Heart right ventricle (tissue), 16 donors: Measurements from ENCODE around the gene SLC2A9. TPM values are rescaled to one million over a fixed set of nuclear protein-coding genes. Genes with fewer than 3 reads are reported as not detected.

Experiments
- ATAC-seq, 8 donors: fragments of 200-7000 bp; cut with Tn5 transposase; one replicate each; pipeline ENCODE4 v1.9.1; 2020; ENCODE audit warnings: mild to moderate bottlenecking in 8 of 8, moderate library complexity in 8 of 8, moderate number of reproducible peaks in 1 of 8
- DNase-seq, 2 donors: peaks; one replicate each; pipeline ENCODE4 v3.0.0-alpha.2; 2020
- H3K27ac ChIP-seq, 10 donors: fragments of 200-600 bp; sonication (generic) in 2 of 10; one replicate each; pipeline versions ENCODE4 v1.5.0 to v1.8.0; 2020 to 2022; ENCODE audit warnings: mild to moderate bottlenecking in 3 of 10
- H3K27me3 ChIP-seq, 7 donors: fragments of 200-600 bp; one replicate each; pipeline ENCODE4 v1.8.0; 2021 to 2022; ENCODE audit warnings: mild to moderate bottlenecking in 2 of 7
- H3K36me3 ChIP-seq, 9 donors: fragments of 200-600 bp; sonication (generic) in 1 of 9; one replicate each; pipeline versions ENCODE4 v1.5.0 to v1.8.0; 2020 to 2022; ENCODE audit warnings: mild to moderate bottlenecking in 2 of 9
- H3K4me1 ChIP-seq, 9 donors: fragments of 200-600 bp; sonication (generic) in 1 of 9; one replicate each; pipeline versions ENCODE4 v1.5.0 to v1.8.0; 2020 to 2022; ENCODE audit warnings: mild to moderate bottlenecking in 4 of 9
- H3K4me3 ChIP-seq, 10 donors: fragments of 200-600 bp; sonication (generic) in 2 of 10; one replicate each; pipeline versions ENCODE4 v1.5.0 to v1.8.0; 2020 to 2022; ENCODE audit warnings: mild to moderate bottlenecking in 7 of 10, moderate library complexity in 2 of 10
- H3K9me3 ChIP-seq, 11 donors: fragments of 200-600 bp in 10 of 11; sonication (generic) in 2 of 11; one replicate each; pipeline versions ENCODE4 v1.5.0 to v1.8.0; 2013 to 2022; ENCODE audit warnings: mild to moderate bottlenecking in 2 of 11, control low read depth in 1 of 11, moderate library complexity in 1 of 11
- WGBS, 2 donors: extraction: QIAGEN DNeasy Blood & Tissue Kit; methylation state at CpG; one replicate each; pipeline ENCODE4 v1.1.7; 2013; ENCODE audit warnings: inconsistent platforms in 1 of 2; 5-methylcytosine and 5-hydroxymethylcytosine counted together
- intact Hi-C, 10 donors: fragments of 100-400 bp; cut with DNase I; formaldehyde crosslinking; loops; one replicate each; pipeline versions ENCODE4 v1.11.1 to v1.14.2; 2022
- polyA plus RNA-seq, 2 donors: library from polyadenylated mRNA; stranded (reverse); fragments of 200-250 nt; gene quantifications; one replicate each; pipeline ENCODE4 v1.2.3, GENCODE V29; 2013
- total RNA-seq, 10 donors: library from RNA; stranded (reverse); fragmentation: NEBNext Ultra II Directional in 3 of 10; extraction: Animal tissue kit (Norgen Biotek cat#: 25700) in 3 of 10; gene quantifications; one replicate each; pipeline versions ENCODE4 v1.2.1 to v1.2.4, GENCODE V29; 2021 to 2023
- TF ChIP-seq, protein P1 (sequence below), 9 donors: fragments of 200-600 bp; sonication (generic) in 2 of 9; IDR thresholded peaks; one replicate each; pipeline versions ENCODE4 v1.5.0 to v1.8.0; 2021 to 2022; ENCODE audit warnings: antibody characterized with exemption in 9 of 9, mild to moderate bottlenecking in 5 of 9, moderate library complexity in 1 of 9
- donor health status: Arrhythmogenic right ventricular cardiomyopathy.
- donor health status: ischemic (EF 13 %, LVEDD 7.1; RV severe dilation, severe dysfunction).
- donor health status: healthy with polysubstance abuse.
- donor health status: DM: no; HTN: yes; CAD: no.
- donor health status: DM: no; HTN: no; CAD: no.
- donor health status: ischemic (EF 25% LVEDD 6.9; RV normal size, moderate dysfunction).
- donor health status: ischemic (EF 25% LVEDD 5.7; RV mildly dilated, moderate dysfunction).
- donor health status: healthy.
- donor health status: DM: yes; HTN: yes; CAD: no.
- donor health status: Ischemic cardiomyopathy.
- donor health status: ischemic (EF 35%, LVEDD 5.7; RV mildly dilated, moderate dysfunction).
- donor health status: nonischemic (EF 11% LVEDD 7.7; RV severe dilation, severe dysfunction).
- donor health status: DM: yes; HTN: yes; CAD: no.
- donor health status: PGD.
- donor health status: ischemic (EF 29% LVEDD 5.4; RV normal size, mild dysfunction).
- donor health status: nonischemic (EF 23%, LVEDD 6.1; RV moderate dilation, normal function).

The SLC2A9 gene
- total and polyA plus RNA-seq, 12 donors: 3.1 to 10.9 (median 5.5) TPM

GRCh38 chr4:10035130-10035529, 13.8 kb upstream of the SLC2A9 start:
- 73 to 80% methylated on average over 6 of the region's 6 CpGs for WGBS, 2 donors
- intact Hi-C loops: no loop called here

GRCh38 chr4:10034612-10035104, 13.4 kb upstream of the SLC2A9 start:
- no peaks in the 10 kb centered on the region for H3K27me3 ChIP-seq
- intact Hi-C loops: no loop called here
- no peak for DNase-seq
- TF ChIP-seq, protein P1, sequence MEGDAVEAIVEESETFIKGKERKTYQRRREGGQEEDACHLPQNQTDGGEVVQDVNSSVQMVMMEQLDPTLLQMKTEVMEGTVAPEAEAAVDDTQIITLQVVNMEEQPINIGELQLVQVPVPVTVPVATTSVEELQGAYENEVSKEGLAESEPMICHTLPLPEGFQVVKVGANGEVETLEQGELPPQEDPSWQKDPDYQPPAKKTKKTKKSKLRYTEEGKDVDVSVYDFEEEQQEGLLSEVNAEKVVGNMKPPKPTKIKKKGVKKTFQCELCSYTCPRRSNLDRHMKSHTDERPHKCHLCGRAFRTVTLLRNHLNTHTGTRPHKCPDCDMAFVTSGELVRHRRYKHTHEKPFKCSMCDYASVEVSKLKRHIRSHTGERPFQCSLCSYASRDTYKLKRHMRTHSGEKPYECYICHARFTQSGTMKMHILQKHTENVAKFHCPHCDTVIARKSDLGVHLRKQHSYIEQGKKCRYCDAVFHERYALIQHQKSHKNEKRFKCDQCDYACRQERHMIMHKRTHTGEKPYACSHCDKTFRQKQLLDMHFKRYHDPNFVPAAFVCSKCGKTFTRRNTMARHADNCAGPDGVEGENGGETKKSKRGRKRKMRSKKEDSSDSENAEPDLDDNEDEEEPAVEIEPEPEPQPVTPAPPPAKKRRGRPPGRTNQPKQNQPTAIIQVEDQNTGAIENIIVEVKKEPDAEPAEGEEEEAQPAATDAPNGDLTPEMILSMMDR (IDR thresholded peaks at IDR 0.05): no peak
- H3K9me3 ChIP-seq: no peaks in the 10 kb centered on the region
- peak overlapping the region in 4 of 10 donors; percentile 9 to 85 (median 47) for H3K27ac ChIP-seq
- ATAC-seq: no peak
- peaks cover 16 to 47% (median 38%) of the 10 kb centered on the region in 9 donors for H3K4me1 ChIP-seq
- no peak overlapping the region for H3K4me3 ChIP-seq
- H3K36me3 ChIP-seq: no peaks in the 10 kb centered on the region
- WGBS, 2 donors: 93 to 96% methylated on average over 5 of the region's 5 CpGs

More at GRCh38 chr4:10035130-10035529, 13.8 kb upstream of the SLC2A9 start:
- H3K27ac ChIP-seq: no peak overlapping the region
- TF ChIP-seq, protein P1 (IDR thresholded peaks at IDR 0.05): no peak
- no peaks in the 10 kb centered on the region for H3K9me3 ChIP-seq
- DNase-seq: no peak
- H3K27me3 ChIP-seq: no peaks in the 10 kb centered on the region
- H3K4me1 ChIP-seq: peaks cover 16 to 47% (median 38%) of the 10 kb centered on the region in 9 donors
- H3K36me3 ChIP-seq: no peaks in the 10 kb centered on the region
- H3K4me3 ChIP-seq: no peak overlapping the region
- ATAC-seq: no peak

DNA sequence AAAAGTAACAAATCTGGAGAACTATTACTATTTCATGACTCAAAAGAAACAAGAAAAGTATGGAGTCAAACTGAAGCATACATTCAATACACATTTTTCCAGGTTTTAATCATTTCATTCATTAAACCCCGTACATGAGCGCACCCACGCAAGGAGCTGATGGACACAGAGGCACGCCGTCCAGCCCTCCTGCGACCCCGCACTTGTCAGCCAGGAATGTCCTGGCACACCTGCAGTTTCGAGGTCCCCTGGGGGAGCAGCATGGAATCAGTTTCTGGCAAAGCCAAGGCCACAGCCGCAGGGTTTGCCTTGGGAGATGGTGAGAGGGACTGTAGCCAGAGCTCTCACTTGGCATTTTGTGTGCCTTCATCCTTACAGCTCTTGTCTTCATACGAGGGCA, 12.8 kb upstream of the SLC2A9 start:
- H3K27ac ChIP-seq: peak overlapping the region in 7 of 10 donors; percentile 8 to 85 (median 74)
- H3K4me1 ChIP-seq: peaks cover 16 to 49% (median 38%) of the 10 kb centered on the region in 9 donors
- WGBS, 2 donors: 61 to 75% methylated on average over 10 of the region's 10 CpGs
- H3K9me3 ChIP-seq: no peaks in the 10 kb centered on the region
- no peak overlapping the region for H3K4me3 ChIP-seq
- TF ChIP-seq, protein P1 (IDR thresholded peaks at IDR 0.05): no peak
- no peaks in the 10 kb centered on the region for H3K27me3 ChIP-seq
- DNase-seq: no peak
- intact Hi-C loops: no loop called here
- peak in 1 of 8 donors; percentile 8 for ATAC-seq
- no peaks in the 10 kb centered on the region for H3K36me3 ChIP-seq

GRCh38 chr4:10033191-10033881, 12.0 kb upstream of the SLC2A9 start:
- WGBS, 2 donors: 54 to 63% methylated on average over 18 of the region's 18 CpGs
- H3K36me3 ChIP-seq: no peaks in the 10 kb centered on the region
- peaks cover 16 to 56% (median 38%) of the 10 kb centered on the region in 9 donors for H3K4me1 ChIP-seq
- H3K27me3 ChIP-seq: no peaks in the 10 kb centered on the region
- peak in 7 of 8 donors; percentile 62 to 83 (median 73) for ATAC-seq
- peak in 1 of 2 donors; percentile 72 for DNase-seq
- no peak overlapping the region for H3K4me3 ChIP-seq
- TF ChIP-seq, protein P1 (IDR thresholded peaks at IDR 0.05): no peak
- intact Hi-C loops: no loop called here
- H3K9me3 ChIP-seq: no peaks in the 10 kb centered on the region
- peak overlapping the region in 9 of 10 donors; percentile 8 to 85 (median 58) for H3K27ac ChIP-seq
